Measurements from ENCODE around the gene RPSA. TPM values are rescaled to one million over a fixed set of nuclear protein-coding genes. Genes with fewer than 3 reads are reported as not detected.

RPSA gene
- total and polyA plus RNA-seq, 9 of the 15 experiments (the other 6 are each of a cell fraction or from before 2014, with no cell fraction given): 2,290 to 4,272 (median 2,730) TPM

GRCh38 chr3:39383045-39383880 is 23.3 kb upstream of the RPSA start, which contains the start of gene SLC25A38 (continued):
- TF ChIP-seq CCNT2 (IDR thresholded peaks at IDR 0.05; ENCODE audit: borderline replicate concordance, extremely low read depth, insufficient read length, low read depth, low read length): peak; percentile 22
- no peak for TF ChIP-seq ZNF347 (CRISPR knock-in tag; IDR thresholded peaks at IDR 0.05; ENCODE audit: low read depth)
- no peak for TF ChIP-seq SPI1 (IDR thresholded peaks at IDR 0.05; ENCODE audit: borderline replicate concordance, low read depth, low read length)
- TF ChIP-seq, protein P1, sequence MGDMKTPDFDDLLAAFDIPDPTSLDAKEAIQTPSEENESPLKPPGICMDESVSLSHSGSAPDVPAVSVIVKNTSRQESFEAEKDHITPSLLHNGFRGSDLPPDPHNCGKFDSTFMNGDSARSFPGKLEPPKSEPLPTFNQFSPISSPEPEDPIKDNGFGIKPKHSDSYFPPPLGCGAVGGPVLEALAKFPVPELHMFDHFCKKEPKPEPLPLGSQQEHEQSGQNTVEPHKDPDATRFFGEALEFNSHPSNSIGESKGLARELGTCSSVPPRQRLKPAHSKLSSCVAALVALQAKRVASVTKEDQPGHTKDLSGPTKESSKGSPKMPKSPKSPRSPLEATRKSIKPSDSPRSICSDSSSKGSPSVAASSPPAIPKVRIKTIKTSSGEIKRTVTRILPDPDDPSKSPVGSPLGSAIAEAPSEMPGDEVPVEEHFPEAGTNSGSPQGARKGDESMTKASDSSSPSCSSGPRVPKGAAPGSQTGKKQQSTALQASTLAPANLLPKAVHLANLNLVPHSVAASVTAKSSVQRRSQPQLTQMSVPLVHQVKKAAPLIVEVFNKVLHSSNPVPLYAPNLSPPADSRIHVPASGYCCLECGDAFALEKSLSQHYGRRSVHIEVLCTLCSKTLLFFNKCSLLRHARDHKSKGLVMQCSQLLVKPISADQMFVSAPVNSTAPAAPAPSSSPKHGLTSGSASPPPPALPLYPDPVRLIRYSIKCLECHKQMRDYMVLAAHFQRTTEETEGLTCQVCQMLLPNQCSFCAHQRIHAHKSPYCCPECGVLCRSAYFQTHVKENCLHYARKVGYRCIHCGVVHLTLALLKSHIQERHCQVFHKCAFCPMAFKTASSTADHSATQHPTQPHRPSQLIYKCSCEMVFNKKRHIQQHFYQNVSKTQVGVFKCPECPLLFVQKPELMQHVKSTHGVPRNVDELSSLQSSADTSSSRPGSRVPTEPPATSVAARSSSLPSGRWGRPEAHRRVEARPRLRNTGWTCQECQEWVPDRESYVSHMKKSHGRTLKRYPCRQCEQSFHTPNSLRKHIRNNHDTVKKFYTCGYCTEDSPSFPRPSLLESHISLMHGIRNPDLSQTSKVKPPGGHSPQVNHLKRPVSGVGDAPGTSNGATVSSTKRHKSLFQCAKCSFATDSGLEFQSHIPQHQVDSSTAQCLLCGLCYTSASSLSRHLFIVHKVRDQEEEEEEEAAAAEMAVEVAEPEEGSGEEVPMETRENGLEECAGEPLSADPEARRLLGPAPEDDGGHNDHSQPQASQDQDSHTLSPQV (IDR thresholded peaks at IDR 0.05): no peak
- TF ChIP-seq ZC3H11A (IDR thresholded peaks at IDR 0.05; ENCODE audit: low read depth, low read length): no peak
- TF ChIP-seq ZNF24 (IDR thresholded peaks at IDR 0.05): 0 out of 2 replicates have a peak, but pooled peaks have one; percentile 32
- no peak for TF ChIP-seq ILK (tag; IDR thresholded peaks at IDR 0.05; ENCODE audit: borderline replicate concordance, low read depth)
- TF ChIP-seq ETV6 (IDR thresholded peaks at IDR 0.05; ENCODE audit: borderline replicate concordance in 1 of 2, low read depth in 2 of 2, low read length in 1 of 2): no peak; a peak in 1 of 4 replicates
- TF ChIP-seq ETV6 (CRISPR knock-in tag; IDR thresholded peaks at IDR 0.05; ENCODE audit: borderline replicate concordance): no peak
- TF ChIP-seq ASH1L (IDR thresholded peaks at IDR 0.05; ENCODE audit: borderline replicate concordance, low read depth, partially characterized antibody): peak; percentile 55
- TF ChIP-seq JUND (IDR thresholded peaks at IDR 0.05; ENCODE audit: borderline replicate concordance, low read depth, low read length): peak; percentile 2; the same call in 1 of the 2 replicates
- TF ChIP-seq JUND (tag; IDR thresholded peaks at IDR 0.05; ENCODE audit: borderline replicate concordance, low read depth, low read length): peak; percentile 37; the same call in 1 of the 3 replicates
- peak; percentile 37; the same call in 1 of the 2 replicates for TF ChIP-seq SMARCA4 (IDR thresholded peaks at IDR 0.05)
- no peak for TF ChIP-seq ZNF668 (CRISPR knock-in tag; IDR thresholded peaks at IDR 0.05)
- no peak for TF ChIP-seq SMARCA5 (IDR thresholded peaks at IDR 0.05)
- no peak for TF ChIP-seq ZNF445 (CRISPR knock-in tag; IDR thresholded peaks at IDR 0.05; ENCODE audit: low read depth)
- TF ChIP-seq, protein P2, sequence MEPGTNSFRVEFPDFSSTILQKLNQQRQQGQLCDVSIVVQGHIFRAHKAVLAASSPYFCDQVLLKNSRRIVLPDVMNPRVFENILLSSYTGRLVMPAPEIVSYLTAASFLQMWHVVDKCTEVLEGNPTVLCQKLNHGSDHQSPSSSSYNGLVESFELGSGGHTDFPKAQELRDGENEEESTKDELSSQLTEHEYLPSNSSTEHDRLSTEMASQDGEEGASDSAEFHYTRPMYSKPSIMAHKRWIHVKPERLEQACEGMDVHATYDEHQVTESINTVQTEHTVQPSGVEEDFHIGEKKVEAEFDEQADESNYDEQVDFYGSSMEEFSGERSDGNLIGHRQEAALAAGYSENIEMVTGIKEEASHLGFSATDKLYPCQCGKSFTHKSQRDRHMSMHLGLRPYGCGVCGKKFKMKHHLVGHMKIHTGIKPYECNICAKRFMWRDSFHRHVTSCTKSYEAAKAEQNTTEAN (CRISPR knock-in tag; IDR thresholded peaks at IDR 0.05): peak; percentile 86; the same call in 1 of the 2 replicates
- TF ChIP-seq MTA1 (IDR thresholded peaks at IDR 0.05; ENCODE audit: borderline replicate concordance): no peak; the same call in 1 of the 2 replicates
- peak; percentile 94 for TF ChIP-seq FOXK1 (CRISPR knock-in tag; IDR thresholded peaks at IDR 0.05; ENCODE audit: borderline replicate concordance)
- TF ChIP-seq FIP1L1 (IDR thresholded peaks at IDR 0.05; ENCODE audit: low read depth, low read length, poor library complexity, severe bottlenecking): peak; percentile 58
- TF ChIP-seq SAP30 (IDR thresholded peaks at IDR 0.05; ENCODE audit: borderline replicate concordance, insufficient read depth, low read depth, low read length, poor library complexity, severe bottlenecking): peak; percentile 46
- no peak for TF ChIP-seq ZNF644 (tag; IDR thresholded peaks at IDR 0.05; ENCODE audit: low read depth)
- TF ChIP-seq LCOR (CRISPR knock-in tag; IDR thresholded peaks at IDR 0.05): no peak
